ENCODE data around the gene TRIM14.

TRIM14 gene

GRCh38 chr9:98101416-98101815 is 17.6 kb downstream of the TRIM14 start:
- Mint-ChIP-seq H3K4me1 (no peaks in the 10 kb centered on the region), H3K36me3 (ENCODE audit: low read depth) (no peaks in the 10 kb centered on the region), H3K4me3 (no peak overlapping the region), H3K9me3 (no peaks in the 10 kb centered on the region), H3K27ac (no peak overlapping the region), H3K27me3 (ENCODE audit: low read depth) (no peaks in the 10 kb centered on the region)
- no peak for TF ChIP-seq CTCF (IDR thresholded peaks at IDR 0.05; ENCODE audit: unreplicated experiment in 3 of 3)

GRCh38 chr9:98100456-98100855 is 18.6 kb downstream of the TRIM14 start:
- Mint-ChIP-seq H3K27me3 (ENCODE audit: low read depth) (no peaks in the 10 kb centered on the region), H3K4me1 (no peaks in the 10 kb centered on the region), H3K9me3 (no peaks in the 10 kb centered on the region), H3K4me3 (no peak overlapping the region), H3K27ac (no peak overlapping the region), H3K36me3 (ENCODE audit: low read depth) (no peaks in the 10 kb centered on the region)
- TF ChIP-seq CTCF (IDR thresholded peaks at IDR 0.05; ENCODE audit: unreplicated experiment in 3 of 3): no peak

GRCh38 chr9:98099898-98100297 is 19.1 kb downstream of the TRIM14 start:
- Mint-ChIP-seq H3K36me3 (ENCODE audit: low read depth) (no peaks in the 10 kb centered on the region), H3K27ac (no peak overlapping the region), H3K27me3 (ENCODE audit: low read depth) (no peaks in the 10 kb centered on the region), H3K9me3 (no peaks in the 10 kb centered on the region), H3K4me3 (no peak overlapping the region), H3K4me1 (no peaks in the 10 kb centered on the region)
- no peak for TF ChIP-seq CTCF (IDR thresholded peaks at IDR 0.05; ENCODE audit: unreplicated experiment in 3 of 3)

- no peak overlapping the region for H3K4me3 Mint-ChIP-seq
- peaks cover 2% of the 10 kb centered on the region for H3K27me3 Mint-ChIP-seq (ENCODE audit: low read depth)
- no peaks in the 10 kb centered on the region for H3K9me3 Mint-ChIP-seq
- no peak for TF ChIP-seq CTCF (IDR thresholded peaks at IDR 0.05; ENCODE audit: unreplicated experiment in 3 of 3)
- no peak overlapping the region for H3K27ac Mint-ChIP-seq
- no peaks in the 10 kb centered on the region for H3K36me3 Mint-ChIP-seq (ENCODE audit: low read depth)
- H3K4me1 Mint-ChIP-seq: no peaks in the 10 kb centered on the region
These were observed 19.7 kb downstream of the TRIM14 start for GRCh38 chr9:98099346-98099745.

- no peaks in the 10 kb centered on the region for H3K4me1 Mint-ChIP-seq
- no peaks in the 10 kb centered on the region for H3K9me3 Mint-ChIP-seq
- no peaks in the 10 kb centered on the region for H3K36me3 Mint-ChIP-seq (ENCODE audit: low read depth)
- H3K27me3 Mint-ChIP-seq (ENCODE audit: low read depth): peaks cover 4% of the 10 kb centered on the region
- TF ChIP-seq CTCF (IDR thresholded peaks at IDR 0.05; ENCODE audit: unreplicated experiment in 3 of 3): no peak
- H3K4me3 Mint-ChIP-seq: no peak overlapping the region
- H3K27ac Mint-ChIP-seq: no peak overlapping the region
These were observed 21.2 kb downstream of the TRIM14 start for GRCh38 chr9:98097836-98098235.

- Mint-ChIP-seq H3K27me3 (ENCODE audit: low read depth) (peaks cover 7% of the 10 kb centered on the region), H3K36me3 (ENCODE audit: low read depth) (no peaks in the 10 kb centered on the region), H3K4me3 (no peak overlapping the region), H3K9me3 (no peaks in the 10 kb centered on the region), H3K27ac (no peak overlapping the region), H3K4me1 (peaks cover 4% of the 10 kb centered on the region)
- no peak for TF ChIP-seq CTCF (IDR thresholded peaks at IDR 0.05; ENCODE audit: unreplicated experiment in 3 of 3)
These were observed 22.9 kb downstream of the TRIM14 start for GRCh38 chr9:98096091-98096490.
